GM12875 (cell line): ENCODE results near the gene ZNF687.

Source experiments
- H3K4me3 ChIP-seq: one replicate; pipeline ENCODE4 v1.5.1; 2011; ENCODE audit warnings: low read depth, low read length, control low read depth
- CTCF ChIP-seq: IDR thresholded peaks from 2 replicates; pipeline ENCODE4 v1.5.1; 2011; ENCODE audit warnings: low read depth, mild to moderate bottlenecking, control low read depth, inconsistent platforms, low read length, moderate library complexity, borderline replicate concordance; ENCODE audit not compliant: insufficient read depth

Gene ZNF687

GRCh38 chr1:151313501-151313900, 31.4 kb downstream of the ZNF687 start:
- no peak overlapping the region for H3K4me3 ChIP-seq
- TF ChIP-seq CTCF = no peak

GRCh38 chr1:151314137-151314875, 32.2 kb downstream of the ZNF687 start:
- no peak for TF ChIP-seq CTCF

GRCh38 chr1:151315565-151316235, 33.6 kb downstream of the ZNF687 start:
- no peak for TF ChIP-seq CTCF
- H3K4me3 ChIP-seq = no peak overlapping the region

More at GRCh38 chr1:151314137-151314875, 32.2 kb downstream of the ZNF687 start:
- H3K4me3 ChIP-seq = no peak overlapping the region

GRCh38 chr1:151318975-151319374, 36.9 kb downstream of the ZNF687 start:
- TF ChIP-seq CTCF = no peak
- no peak overlapping the region for H3K4me3 ChIP-seq

- H3K4me3 ChIP-seq = no peak overlapping the region
- no peak for TF ChIP-seq CTCF
Observed at GRCh38 chr1:151324390-151324930, 42.4 kb downstream of the ZNF687 start.

GRCh38 chr1:151325231-151325630, 43.1 kb downstream of the ZNF687 start:
- TF ChIP-seq CTCF = no peak
- no peak overlapping the region for H3K4me3 ChIP-seq
